ENCODE measurements around the gene TIFAB. TPM values are rescaled to one million over a fixed set of nuclear protein-coding genes. Genes with fewer than 3 reads are reported as not detected.

Gene TIFAB
- total and polyA plus RNA-seq, 7 experiments from 2014 or later: 0.05 to 1.1 (median 0.08) TPM; not detected in 4

GRCh38 chr5:135399794-135400542, 52.2 kb downstream of the TIFAB start:
- intact Hi-C loops (cut with micrococcal nuclease): loop anchor here (1.0 to 2.0 kb wide), 4 partner anchors 26 to 661 kb away; partner anchors contain the start of gene CAMLG (in 1 of the 2)
- ATAC-seq: no peak
- peaks cover 17 to 27% of the 10 kb centered on the region in 2 donors for H3K4me1 ChIP-seq (ENCODE audit: control insufficient read depth in 2 of 2, insufficient read depth in 2 of 2, low read length in 2 of 2)
- Mint-ChIP-seq H3K9me3 (peaks cover 0 to 4% (median 1%) of the 10 kb centered on the region in 11 donors), H3K4me1 (peaks cover 23 to 48% (median 43%) of the 10 kb centered on the region in 7 donors), H3K27me3 (peaks cover 0 to 19% (median 0%) of the 10 kb centered on the region in 5 donors), H3K27ac (peak overlapping the region; percentile 22 to 96 (median 84)), H3K36me3 (peaks cover 0 to 14% (median 0%) of the 10 kb centered on the region in 5 donors), H3K4me3 (peak overlapping the region; percentile 79 to 95 (median 90))
- peak overlapping the region; percentile 66 for H3K4me3 ChIP-seq (ENCODE audit: low read length)
- POLR2A ChIA-PET: interaction anchor here (0.7 to 1.0 kb wide), 3 partner anchors 17 to 554 kb away, joined by 3 read pairs; partner anchors contain the start of gene C5orf24
- no peaks in the 10 kb centered on the region for H3K36me3 ChIP-seq (ENCODE audit: control insufficient read depth in 2 of 3, insufficient read depth in 3 of 3, low read length in 3 of 3)
- CTCF ChIA-PET: no interaction called here
- peak in 1 of 9 donors; percentile 5 for DNase-seq
- H3K9me3 ChIP-seq (ENCODE audit: control insufficient read depth in 2 of 3, low read length in 3 of 3): peaks cover 0 to 1% (median 0%) of the 10 kb centered on the region in 3 experiments
- H3K27ac ChIP-seq (ENCODE audit: low read depth, low read length): peak overlapping the region; percentile 75
- H3K27me3 ChIP-seq (ENCODE audit: control insufficient read depth in 2 of 2, insufficient read depth in 2 of 2, low read length in 2 of 2): no peaks in the 10 kb centered on the region

DNA sequence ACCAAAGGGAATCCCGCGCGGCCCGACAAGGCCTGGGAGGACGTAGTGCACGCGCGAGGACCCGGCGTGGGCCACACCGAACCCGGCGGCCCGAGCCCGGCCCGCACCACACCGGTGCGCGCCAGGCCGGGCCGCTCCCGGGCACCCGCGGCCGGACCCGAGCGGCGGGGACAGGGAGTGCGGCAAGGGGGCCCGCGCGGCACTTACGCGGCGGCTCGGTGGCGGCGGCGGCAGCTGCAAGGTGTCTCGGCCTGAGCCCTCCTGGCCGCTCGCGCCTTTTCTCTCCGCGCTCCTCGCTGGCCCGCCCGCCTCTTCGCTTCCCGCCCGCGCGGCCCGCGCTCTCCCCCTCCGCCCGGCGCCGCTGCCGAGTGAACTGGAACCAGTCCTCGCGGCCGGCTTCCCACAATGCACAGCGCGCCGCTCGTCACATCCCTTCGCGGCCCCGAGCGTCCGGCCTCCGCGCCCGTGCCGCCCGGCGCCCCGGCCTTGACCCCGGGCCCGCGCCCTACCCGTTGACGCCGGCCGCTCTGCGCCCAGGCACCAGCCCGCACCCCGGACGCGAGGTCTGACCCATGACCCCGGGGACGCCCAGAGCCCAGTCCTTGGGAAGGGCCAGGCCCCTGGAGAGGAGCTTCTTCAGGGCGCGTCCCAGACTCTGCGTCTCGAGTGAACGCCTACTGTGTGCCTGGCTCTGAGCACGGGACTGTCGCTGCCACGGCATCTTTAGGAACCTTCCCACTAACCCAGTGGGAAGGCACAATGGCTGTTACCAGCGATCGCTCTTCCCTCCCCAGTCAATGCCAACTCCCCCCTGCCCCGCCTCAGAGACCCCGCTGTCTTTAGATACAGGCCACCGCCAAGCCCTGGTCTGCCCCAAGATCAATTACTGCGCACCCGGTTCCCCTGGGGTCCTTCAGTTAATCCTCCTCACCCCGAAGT, 53.0 kb downstream of the TIFAB start, which contains the start of gene MACROH2A1:
Gene MACROH2A1, minus strand, starts transcription at position 377 of the 939 bp plus-strand sequence. CDS start 10,138 bp downstream, outside the sequence.
- no peaks in the 10 kb centered on the region for H3K36me3 ChIP-seq (ENCODE audit: control insufficient read depth in 2 of 3, insufficient read depth in 3 of 3, low read length in 3 of 3)
- intact Hi-C loops (cut with micrococcal nuclease): loop anchor here (1.0 to 2.0 kb wide), 4 partner anchors 26 to 660 kb away; partner anchors contain the start of gene CAMLG (in 1 of the 2)
- CTCF ChIA-PET: no interaction called here
- ATAC-seq: peak; percentile 94
- H3K4me1 ChIP-seq (ENCODE audit: control insufficient read depth in 2 of 2, insufficient read depth in 2 of 2, low read length in 2 of 2): peaks cover 17 to 30% of the 10 kb centered on the region in 2 donors
- DNase-seq: peak; percentile 66 to 88 (median 76)
- peak within 1 kb of the TSS; percentile 75 for H3K27ac ChIP-seq (ENCODE audit: low read depth, low read length)
- POLR2A ChIA-PET: interaction anchor here (0.7 to 1.0 kb wide), 2 partner anchors 74 to 554 kb away, joined by 3 read pairs; partner anchors contain the start of gene C5orf24
- Mint-ChIP-seq H3K36me3 (peaks cover 0 to 14% (median 0%) of the 10 kb centered on the region in 5 donors), H3K27me3 (peaks cover 0 to 14% (median 0%) of the 10 kb centered on the region in 5 donors), H3K9me3 (no peaks in the 10 kb centered on the region), H3K27ac (peak within 1 kb of the TSS; percentile 76 to 96 (median 85)), H3K4me1 (peaks cover 32 to 56% (median 51%) of the 10 kb centered on the region in 7 donors), H3K4me3 (peak within 1 kb of the TSS; percentile 79 to 95 (median 92))
- peak within 1 kb of the TSS; percentile 66 for H3K4me3 ChIP-seq (ENCODE audit: low read length)
- no peaks in the 10 kb centered on the region for H3K9me3 ChIP-seq (ENCODE audit: control insufficient read depth in 2 of 3, low read length in 3 of 3)
- no peaks in the 10 kb centered on the region for H3K27me3 ChIP-seq (ENCODE audit: control insufficient read depth in 2 of 2, insufficient read depth in 2 of 2, low read length in 2 of 2)

DNA sequence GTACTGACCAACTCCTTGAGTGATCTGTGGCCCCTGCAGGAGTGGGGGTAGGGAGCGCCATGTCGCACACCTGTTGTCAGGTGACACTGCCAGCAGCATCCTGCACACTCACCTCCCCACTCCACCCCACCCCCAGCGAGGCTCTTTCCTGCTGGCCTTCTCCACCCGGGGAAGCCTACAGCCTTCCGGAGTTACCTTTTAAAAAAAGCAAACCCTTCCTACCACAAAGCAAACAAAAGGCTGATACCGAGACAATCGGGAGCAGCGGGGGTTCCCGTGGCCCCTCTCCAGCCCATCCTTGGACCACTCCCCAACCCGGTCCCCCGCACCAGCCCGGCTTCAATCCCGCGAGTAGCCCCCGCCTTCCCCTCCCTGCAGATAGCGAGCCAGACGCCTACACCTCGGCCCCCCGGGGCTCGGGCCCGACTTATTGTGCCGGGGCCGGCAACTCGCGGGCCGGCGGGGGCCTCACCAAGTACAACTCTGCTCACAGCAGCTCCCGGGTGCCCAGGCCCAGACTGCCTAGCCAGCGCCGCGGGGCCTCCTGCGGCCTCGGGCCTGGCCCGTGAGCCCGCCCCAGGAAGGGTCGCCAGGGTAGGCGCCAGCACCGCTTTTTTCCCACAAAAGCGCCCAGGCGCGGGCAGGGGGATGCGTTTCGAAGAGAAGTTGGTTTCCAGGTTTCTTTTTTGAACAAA, 53.8 kb downstream of the TIFAB start:
- Mint-ChIP-seq H3K27ac (peak overlapping the region; percentile 54 to 93 (median 83)), H3K4me1 (peaks cover 40 to 65% (median 59%) of the 10 kb centered on the region in 7 donors), H3K27me3 (peaks cover 0 to 12% (median 0%) of the 10 kb centered on the region in 5 donors), H3K9me3 (no peaks in the 10 kb centered on the region), H3K4me3 (peak overlapping the region; percentile 79 to 93 (median 86)), H3K36me3 (peaks cover 0 to 14% (median 0%) of the 10 kb centered on the region in 5 donors)
- H3K27ac ChIP-seq (ENCODE audit: low read depth, low read length): peak overlapping the region; percentile 75
- H3K4me3 ChIP-seq (ENCODE audit: low read length): peak overlapping the region; percentile 66
- POLR2A ChIA-PET: no interaction called here
- intact Hi-C loops (cut with micrococcal nuclease): loop anchor here (2.0 kb wide), 3 partner anchors 26 to 660 kb away; partner anchors contain the start of gene CAMLG (in 1 of the 2)
- H3K27me3 ChIP-seq (ENCODE audit: control insufficient read depth in 2 of 2, insufficient read depth in 2 of 2, low read length in 2 of 2): no peaks in the 10 kb centered on the region
- peaks cover 17 to 32% of the 10 kb centered on the region in 2 donors for H3K4me1 ChIP-seq (ENCODE audit: control insufficient read depth in 2 of 2, insufficient read depth in 2 of 2, low read length in 2 of 2)
- ATAC-seq: peak; percentile 14
- CTCF ChIA-PET: no interaction called here
- DNase-seq: peak in 8 of 9 donors; percentile 21 to 52 (median 43)
- no peaks in the 10 kb centered on the region for H3K9me3 ChIP-seq (ENCODE audit: control insufficient read depth in 2 of 3, low read length in 3 of 3)
- H3K36me3 ChIP-seq (ENCODE audit: control insufficient read depth in 2 of 3, insufficient read depth in 3 of 3, low read length in 3 of 3): peaks cover 0 to 3% (median 0%) of the 10 kb centered on the region in 3 experiments

Other genes starting within 250 kb of the TIFAB start
- 100 to 1,000 TPM; 109 to 288 (median 140) TPM for gene MACROH2A1, start 53.1 kb downstream of the TIFAB start, total RNA-seq
- gene MACROH2A1, start 53.1 kb downstream of the TIFAB start, polyA plus RNA-seq: 100 to 1,000 TPM; 123 to 133 TPM
- under 1 TPM in 2 of 5 experiments, not detected in 3; 0.16 to 0.59 TPM for gene DCANP1, start 5.0 kb downstream of the TIFAB start, total RNA-seq
- gene DCANP1, start 5.0 kb downstream of the TIFAB start, polyA plus RNA-seq: not detected
- not detected for gene NEUROG1, start 83.6 kb upstream of the TIFAB start, total RNA-seq
- not detected for gene NEUROG1, start 83.6 kb upstream of the TIFAB start, polyA plus RNA-seq
- not detected for gene CXCL14, start 126.6 kb upstream of the TIFAB start, total RNA-seq
- not detected for gene CXCL14, start 126.6 kb upstream of the TIFAB start, polyA plus RNA-seq

Measured in naive thymus-derived CD4-positive, alpha-beta T cell (primary cell).